ENCODE data around the gene GOPC.
"Not testable (repeated sequence)": the region's sequence is repeated elsewhere in the genome, so short reads cannot be mapped to it uniquely, and the experiment has no call there.

The GOPC gene

DNA sequence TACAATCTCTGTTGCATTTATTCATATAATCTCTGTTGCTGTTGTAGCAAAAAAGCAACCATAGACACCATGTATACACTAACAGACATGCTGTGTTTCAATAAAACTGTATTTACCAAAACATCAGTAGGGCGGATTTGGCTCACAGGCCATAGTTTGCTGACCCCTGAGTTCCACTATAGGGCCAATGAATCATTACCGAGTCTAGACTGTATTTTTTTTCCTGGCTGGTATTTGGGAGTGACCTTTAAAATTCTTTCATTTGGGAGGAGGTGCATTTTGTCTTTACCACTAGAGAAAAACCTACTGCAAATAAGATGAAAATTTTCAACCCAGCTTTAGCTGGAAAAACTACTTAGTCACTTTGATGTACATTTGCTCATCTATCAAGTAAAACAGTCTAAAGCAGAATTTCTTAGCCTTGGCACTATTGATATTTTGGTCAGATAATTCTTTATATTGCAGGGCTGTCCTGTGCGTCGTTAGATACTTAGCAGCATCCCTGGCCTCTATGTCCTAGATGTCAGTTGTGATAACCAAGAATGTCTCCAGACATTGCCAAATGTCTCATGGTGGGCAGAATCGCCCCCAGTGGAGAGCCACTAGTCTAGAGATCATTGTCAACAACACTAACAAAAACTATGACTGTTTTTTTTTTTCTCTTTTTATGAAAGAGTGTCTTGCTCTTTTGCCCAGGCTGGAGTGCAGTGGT is 80.4 kb downstream of the GOPC start:
- no peaks in the 10 kb centered on the region for H3K9me2 ChIP-seq (replicated peaks; ENCODE audit: low read depth, low read length)
- H3K4me3 ChIP-seq (ENCODE audit: low read length, poor library complexity, severe bottlenecking), result no peak overlapping the region
- H3K4me2 ChIP-seq (ENCODE audit: low read depth, low read length, poor library complexity, severe bottlenecking), result no peak overlapping the region
- no peak for TF ChIP-seq EZH2phosphoT487 (IDR thresholded peaks at IDR 0.05; ENCODE audit: borderline replicate concordance)
- TF ChIP-seq, protein P1, sequence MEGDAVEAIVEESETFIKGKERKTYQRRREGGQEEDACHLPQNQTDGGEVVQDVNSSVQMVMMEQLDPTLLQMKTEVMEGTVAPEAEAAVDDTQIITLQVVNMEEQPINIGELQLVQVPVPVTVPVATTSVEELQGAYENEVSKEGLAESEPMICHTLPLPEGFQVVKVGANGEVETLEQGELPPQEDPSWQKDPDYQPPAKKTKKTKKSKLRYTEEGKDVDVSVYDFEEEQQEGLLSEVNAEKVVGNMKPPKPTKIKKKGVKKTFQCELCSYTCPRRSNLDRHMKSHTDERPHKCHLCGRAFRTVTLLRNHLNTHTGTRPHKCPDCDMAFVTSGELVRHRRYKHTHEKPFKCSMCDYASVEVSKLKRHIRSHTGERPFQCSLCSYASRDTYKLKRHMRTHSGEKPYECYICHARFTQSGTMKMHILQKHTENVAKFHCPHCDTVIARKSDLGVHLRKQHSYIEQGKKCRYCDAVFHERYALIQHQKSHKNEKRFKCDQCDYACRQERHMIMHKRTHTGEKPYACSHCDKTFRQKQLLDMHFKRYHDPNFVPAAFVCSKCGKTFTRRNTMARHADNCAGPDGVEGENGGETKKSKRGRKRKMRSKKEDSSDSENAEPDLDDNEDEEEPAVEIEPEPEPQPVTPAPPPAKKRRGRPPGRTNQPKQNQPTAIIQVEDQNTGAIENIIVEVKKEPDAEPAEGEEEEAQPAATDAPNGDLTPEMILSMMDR (conservative IDR thresholded peaks at IDR 0.05; ENCODE audit: low read length), result no peak
- H3K36me3 ChIP-seq (ENCODE audit: insufficient read depth, low read length), result no peaks in the 10 kb centered on the region
- H3K4me1 ChIP-seq (ENCODE audit: insufficient read depth, low read length, poor library complexity, severe bottlenecking), result no peaks in the 10 kb centered on the region
- H3F3A ChIP-seq (ENCODE audit: low read depth), result no peaks in the 10 kb centered on the region
- no peaks in the 10 kb centered on the region for H3K79me2 ChIP-seq (ENCODE audit: insufficient read depth, low read length)
- H2AFZ ChIP-seq (ENCODE audit: low read length), result no peak overlapping the region
- H3K9ac ChIP-seq (ENCODE audit: low read depth, low read length, poor library complexity, severe bottlenecking), result no peak overlapping the region
- no peaks in the 10 kb centered on the region for H3K27me3 ChIP-seq (ENCODE audit: insufficient read depth, low read length, poor library complexity, severe bottlenecking)
- no peaks in the 10 kb centered on the region for H4K20me1 ChIP-seq (ENCODE audit: insufficient read depth, low read length, poor library complexity, severe bottlenecking)
- no peaks in the 10 kb centered on the region for H3K9me3 ChIP-seq (ENCODE audit: insufficient read depth, low read depth, low read length)

DNA sequence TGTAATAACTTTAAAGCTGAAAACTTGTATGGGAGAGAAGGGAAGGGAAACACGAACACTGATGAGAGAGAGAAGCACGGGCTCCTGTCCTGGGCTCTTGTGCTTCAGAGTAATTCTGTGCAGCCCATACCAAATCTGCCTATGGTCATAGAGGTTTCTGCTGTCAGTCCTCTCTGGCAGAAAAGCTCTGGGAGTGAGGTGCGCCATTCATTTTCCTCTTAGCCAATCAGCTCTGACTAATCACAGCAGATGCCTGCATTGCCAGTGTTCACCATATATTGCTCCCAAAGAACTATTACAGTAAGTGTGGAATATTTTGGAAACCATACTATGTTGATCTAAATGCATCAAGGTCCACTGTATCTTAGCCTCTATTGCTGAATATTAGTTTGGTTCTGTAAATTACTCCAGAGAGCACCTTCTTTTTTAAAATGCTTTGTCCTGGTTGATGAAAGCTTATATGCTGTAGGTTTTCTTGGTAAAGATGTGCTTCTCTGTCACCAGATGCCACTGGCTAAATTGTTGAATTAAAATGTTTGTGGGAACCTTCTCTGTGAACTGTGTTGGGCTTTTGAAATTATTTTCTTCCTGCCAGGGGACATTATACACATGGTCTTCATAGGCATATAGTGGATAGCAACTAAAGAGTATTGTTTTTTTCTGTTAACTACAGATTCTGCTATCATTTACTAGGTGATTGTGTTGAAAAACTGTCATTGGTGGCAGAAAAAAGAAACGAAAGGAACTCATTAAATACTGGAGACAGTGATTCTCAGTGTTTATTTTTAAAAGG is 81.5 kb downstream of the GOPC start:
- TF ChIP-seq, protein P1 (conservative IDR thresholded peaks at IDR 0.05; ENCODE audit: low read length), result no peak
- TF ChIP-seq EZH2phosphoT487 (IDR thresholded peaks at IDR 0.05; ENCODE audit: borderline replicate concordance), result no peak
- no peaks in the 10 kb centered on the region for H3K36me3 ChIP-seq (ENCODE audit: insufficient read depth, low read length)
- H3K9ac ChIP-seq (ENCODE audit: low read depth, low read length, poor library complexity, severe bottlenecking), result no peak overlapping the region
- H4K20me1 ChIP-seq (ENCODE audit: insufficient read depth, low read length, poor library complexity, severe bottlenecking), result no peaks in the 10 kb centered on the region
- H3K4me1 ChIP-seq (ENCODE audit: insufficient read depth, low read length, poor library complexity, severe bottlenecking), result no peaks in the 10 kb centered on the region
- no peaks in the 10 kb centered on the region for H3F3A ChIP-seq (ENCODE audit: low read depth)
- no peaks in the 10 kb centered on the region for H3K9me2 ChIP-seq (replicated peaks; ENCODE audit: low read depth, low read length)
- H2AFZ ChIP-seq (ENCODE audit: low read length), result no peak overlapping the region
- no peaks in the 10 kb centered on the region for H3K27me3 ChIP-seq (ENCODE audit: insufficient read depth, low read length, poor library complexity, severe bottlenecking)
- H3K79me2 ChIP-seq (ENCODE audit: insufficient read depth, low read length), result no peaks in the 10 kb centered on the region
- H3K4me2 ChIP-seq (ENCODE audit: low read depth, low read length, poor library complexity, severe bottlenecking), result no peak overlapping the region
- no peak overlapping the region for H3K4me3 ChIP-seq (ENCODE audit: low read length, poor library complexity, severe bottlenecking)
- H3K9me3 ChIP-seq (ENCODE audit: insufficient read depth, low read depth, low read length), result no peaks in the 10 kb centered on the region

DNA sequence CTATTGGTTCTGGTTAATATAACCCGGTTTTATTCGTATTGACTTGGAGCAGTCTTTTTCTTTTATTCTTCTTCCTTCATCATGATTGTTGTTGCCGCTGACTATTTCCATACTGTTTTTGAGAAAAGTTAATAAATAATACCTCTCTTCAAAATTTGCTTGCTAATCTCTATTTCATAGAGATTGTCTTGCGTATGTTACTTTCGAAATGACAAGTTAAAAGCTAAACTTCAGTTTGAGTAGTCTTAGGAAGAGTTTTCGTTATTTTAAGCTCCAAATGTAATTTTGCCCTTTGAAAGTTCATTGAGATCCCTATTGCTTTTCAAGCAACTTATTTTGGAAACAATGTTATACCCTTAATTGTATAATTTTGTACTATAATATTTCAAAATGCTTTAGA is 83.4 kb downstream of the GOPC start:
- no peak overlapping the region for H2AFZ ChIP-seq (ENCODE audit: low read length)
- H4K20me1 ChIP-seq (ENCODE audit: insufficient read depth, low read length, poor library complexity, severe bottlenecking), result no peaks in the 10 kb centered on the region
- no peaks in the 10 kb centered on the region for H3K79me2 ChIP-seq (ENCODE audit: insufficient read depth, low read length)
- H3K27me3 ChIP-seq (ENCODE audit: insufficient read depth, low read length, poor library complexity, severe bottlenecking), result no peaks in the 10 kb centered on the region
- H3K4me3 ChIP-seq (ENCODE audit: low read length, poor library complexity, severe bottlenecking), result no peak overlapping the region
- H3K4me1 ChIP-seq (ENCODE audit: insufficient read depth, low read length, poor library complexity, severe bottlenecking), result no peaks in the 10 kb centered on the region
- H3K4me2 ChIP-seq (ENCODE audit: low read depth, low read length, poor library complexity, severe bottlenecking), result no peak overlapping the region
- H3K9me2 ChIP-seq (replicated peaks; ENCODE audit: low read depth, low read length), result no peaks in the 10 kb centered on the region
- TF ChIP-seq EZH2phosphoT487 (IDR thresholded peaks at IDR 0.05; ENCODE audit: borderline replicate concordance), result no peak
- TF ChIP-seq, protein P1 (conservative IDR thresholded peaks at IDR 0.05; ENCODE audit: low read length), result no peak
- no peaks in the 10 kb centered on the region for H3K9me3 ChIP-seq (ENCODE audit: insufficient read depth, low read depth, low read length)
- H3F3A ChIP-seq (ENCODE audit: low read depth), result no peaks in the 10 kb centered on the region
- no peaks in the 10 kb centered on the region for H3K36me3 ChIP-seq (ENCODE audit: insufficient read depth, low read length)
- no peak overlapping the region for H3K9ac ChIP-seq (ENCODE audit: low read depth, low read length, poor library complexity, severe bottlenecking)

DNA sequence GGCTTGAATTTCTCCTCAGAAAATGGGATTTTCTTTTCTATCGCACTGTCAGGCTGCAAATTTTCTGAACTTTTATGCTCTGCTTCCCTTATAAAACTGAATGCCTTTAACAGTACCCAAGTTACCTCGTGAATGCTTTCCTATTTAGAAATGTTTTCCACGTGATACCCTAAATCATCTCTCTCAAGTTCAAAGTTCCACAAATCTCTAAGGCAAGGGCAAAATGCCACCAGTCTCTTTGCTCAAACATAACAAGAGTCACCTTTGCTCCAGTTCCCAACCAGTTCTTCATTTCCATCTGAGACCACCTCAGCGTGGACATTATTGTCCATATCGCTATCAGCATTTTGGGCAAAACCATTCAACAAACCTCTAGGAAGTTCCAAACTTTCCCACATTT is 84.3 kb downstream of the GOPC start:
- not testable (repeated sequence) for H3K4me2 ChIP-seq (ENCODE audit: low read depth, low read length, poor library complexity, severe bottlenecking); H3K4me1 ChIP-seq (ENCODE audit: insufficient read depth, low read length, poor library complexity, severe bottlenecking); H3K4me3 ChIP-seq (ENCODE audit: low read length, poor library complexity, severe bottlenecking); H3F3A ChIP-seq (ENCODE audit: low read depth); H2AFZ ChIP-seq (ENCODE audit: low read length); H3K9me2 ChIP-seq (replicated peaks; ENCODE audit: low read depth, low read length); H3K9ac ChIP-seq (ENCODE audit: low read depth, low read length, poor library complexity, severe bottlenecking); H3K27me3 ChIP-seq (ENCODE audit: insufficient read depth, low read length, poor library complexity, severe bottlenecking); H3K9me3 ChIP-seq (ENCODE audit: insufficient read depth, low read depth, low read length); H4K20me1 ChIP-seq (ENCODE audit: insufficient read depth, low read length, poor library complexity, severe bottlenecking); H3K79me2 ChIP-seq (ENCODE audit: insufficient read depth, low read length); H3K36me3 ChIP-seq (ENCODE audit: insufficient read depth, low read length)
